RPMI8226 (cell line): Measurements from ENCODE around the gene CSTPP1.
"Not testable (repeated sequence)": the region's sequence is repeated elsewhere in the genome, so short reads cannot be mapped to it uniquely, and the experiment has no call there.

Source experiments
- DNase-seq: peaks from one replicate; pipeline ENCODE4 v3.0.0-alpha.2; 2015

CSTPP1 gene

GRCh38 chr11:46961041-46961440 lies 24.5 kb downstream of the CSTPP1 start:
- no peak for DNase-seq

- DNase-seq = not testable (repeated sequence)
These were observed 25.3 kb downstream of the CSTPP1 start for GRCh38 chr11:46961886-46962285.

GRCh38 chr11:46963844-46964243 lies 27.3 kb downstream of the CSTPP1 start:
- no peak for DNase-seq

GRCh38 chr11:46966773-46967172 lies 30.2 kb downstream of the CSTPP1 start:
- DNase-seq = no peak

DNA sequence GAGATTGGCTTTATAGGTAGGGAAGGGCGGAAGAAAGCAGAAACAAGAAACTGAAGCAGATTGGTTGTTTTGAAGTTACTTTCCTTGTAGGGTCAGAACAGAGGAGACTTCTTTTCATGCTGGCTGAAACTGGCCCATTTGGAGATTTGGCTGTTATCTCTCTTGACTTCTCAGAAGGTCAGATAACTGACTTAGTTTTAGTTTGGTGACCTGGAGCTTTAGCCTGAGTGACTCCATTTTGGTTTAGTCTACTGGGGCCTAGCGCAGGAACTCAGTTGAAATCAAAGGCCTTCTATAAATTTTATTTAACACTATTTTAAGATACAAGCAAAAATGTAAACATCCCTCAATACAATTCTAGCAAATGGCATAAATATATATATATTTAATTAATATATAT lies 31.4 kb downstream of the CSTPP1 start:
- no peak for DNase-seq

DNA sequence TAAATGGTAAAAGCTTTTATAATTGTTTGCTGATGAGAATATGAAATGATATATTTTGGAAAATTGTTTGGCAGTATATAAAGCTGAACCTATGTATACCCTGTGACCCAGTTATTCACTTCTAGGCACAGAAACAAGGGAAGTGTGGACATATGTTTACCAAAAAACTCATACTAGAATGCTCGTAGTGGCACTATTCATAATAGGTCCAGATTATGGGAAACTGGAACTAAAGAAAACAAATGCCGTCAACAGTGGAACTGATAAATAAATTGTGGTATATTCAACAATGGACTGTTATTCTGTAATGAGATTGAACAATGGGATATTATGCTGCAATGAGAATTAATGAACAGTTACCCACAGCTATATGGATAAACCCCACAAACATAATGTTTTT lies 32.8 kb downstream of the CSTPP1 start:
- no peak for DNase-seq

DNA sequence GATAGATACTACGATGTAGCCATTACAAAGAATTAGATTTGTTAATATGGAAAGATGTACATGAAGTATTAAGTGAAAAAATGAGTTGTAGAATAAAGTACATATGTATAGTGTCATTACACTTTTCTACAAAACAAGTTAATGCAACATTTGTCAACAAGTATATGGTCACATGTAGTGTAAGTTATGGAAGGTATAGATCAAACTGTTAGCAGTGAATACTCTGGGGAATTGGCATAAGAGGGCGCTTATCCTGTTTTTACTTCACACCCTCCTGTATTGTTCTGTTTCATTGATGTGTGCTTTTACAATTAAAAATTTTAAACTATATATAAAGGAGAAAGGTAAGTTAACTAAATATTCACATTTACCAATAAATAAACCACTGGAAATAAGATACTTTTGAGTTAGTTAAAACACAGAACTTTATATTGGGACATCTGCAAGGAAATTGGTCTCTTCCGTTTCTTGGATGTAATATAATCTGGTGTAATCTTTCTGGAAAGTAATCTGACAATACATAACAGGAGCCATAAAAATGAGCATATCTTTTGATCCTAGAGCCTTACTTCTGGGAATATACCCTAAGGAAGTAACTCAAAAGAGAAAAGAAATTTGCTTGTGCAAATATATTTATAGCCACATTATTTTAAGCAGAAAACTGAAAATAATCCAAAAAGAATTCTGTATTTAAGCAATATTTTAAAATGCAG lies 34.5 kb downstream of the CSTPP1 start:
- DNase-seq = no peak

GRCh38 chr11:46972343-46972742 lies 35.8 kb downstream of the CSTPP1 start:
- no peak for DNase-seq

DNA sequence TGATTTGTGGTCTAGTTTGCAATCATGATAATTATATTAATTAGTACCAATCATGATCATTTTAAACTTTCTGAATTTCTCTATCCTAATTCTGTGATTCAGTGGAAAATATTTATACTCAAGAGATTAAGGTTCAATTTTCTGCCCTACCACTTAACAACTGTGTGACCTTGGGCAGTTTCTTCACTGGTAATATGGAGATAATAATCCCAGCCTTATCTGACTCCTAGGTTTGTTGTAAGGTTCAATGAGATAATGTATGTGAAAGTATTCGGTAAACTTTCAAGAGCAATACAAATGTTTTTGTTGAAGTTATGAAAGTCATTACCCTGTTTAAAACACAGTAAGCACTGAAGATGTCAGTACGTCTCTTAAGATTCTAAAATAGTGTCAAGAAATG lies 36.3 kb downstream of the CSTPP1 start:
- DNase-seq = no peak

DNA sequence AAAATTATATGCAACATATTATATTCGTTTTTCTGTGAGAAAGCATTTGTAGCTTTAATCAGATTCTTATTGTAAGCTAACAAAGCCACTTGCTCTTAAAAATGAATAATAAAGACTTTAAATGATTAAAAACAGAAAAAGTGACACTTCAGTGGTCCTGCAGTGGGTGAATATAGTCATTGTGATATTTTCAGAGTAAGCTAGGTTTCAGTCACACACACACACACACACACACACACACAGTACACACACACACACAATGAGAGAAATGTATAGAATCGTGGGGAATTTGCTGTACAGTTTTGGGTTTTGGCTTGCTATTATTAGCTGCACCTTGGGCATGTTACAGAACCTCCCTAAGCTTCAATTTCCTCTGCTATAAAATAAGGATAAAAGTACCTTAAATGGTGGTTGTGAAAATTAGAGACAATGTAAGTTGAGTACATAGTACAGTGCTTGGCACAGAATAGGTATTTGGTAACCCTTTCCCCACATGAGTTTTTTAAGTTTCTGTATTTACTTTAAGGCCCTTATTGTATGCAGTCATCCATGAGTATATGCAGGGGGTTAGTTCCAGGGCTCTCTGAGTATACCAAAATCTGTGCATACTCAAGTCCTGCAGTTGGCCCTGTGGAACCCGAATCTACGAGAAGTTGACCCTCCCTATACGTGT lies 39.8 kb downstream of the CSTPP1 start:
- no peak for DNase-seq

DNA sequence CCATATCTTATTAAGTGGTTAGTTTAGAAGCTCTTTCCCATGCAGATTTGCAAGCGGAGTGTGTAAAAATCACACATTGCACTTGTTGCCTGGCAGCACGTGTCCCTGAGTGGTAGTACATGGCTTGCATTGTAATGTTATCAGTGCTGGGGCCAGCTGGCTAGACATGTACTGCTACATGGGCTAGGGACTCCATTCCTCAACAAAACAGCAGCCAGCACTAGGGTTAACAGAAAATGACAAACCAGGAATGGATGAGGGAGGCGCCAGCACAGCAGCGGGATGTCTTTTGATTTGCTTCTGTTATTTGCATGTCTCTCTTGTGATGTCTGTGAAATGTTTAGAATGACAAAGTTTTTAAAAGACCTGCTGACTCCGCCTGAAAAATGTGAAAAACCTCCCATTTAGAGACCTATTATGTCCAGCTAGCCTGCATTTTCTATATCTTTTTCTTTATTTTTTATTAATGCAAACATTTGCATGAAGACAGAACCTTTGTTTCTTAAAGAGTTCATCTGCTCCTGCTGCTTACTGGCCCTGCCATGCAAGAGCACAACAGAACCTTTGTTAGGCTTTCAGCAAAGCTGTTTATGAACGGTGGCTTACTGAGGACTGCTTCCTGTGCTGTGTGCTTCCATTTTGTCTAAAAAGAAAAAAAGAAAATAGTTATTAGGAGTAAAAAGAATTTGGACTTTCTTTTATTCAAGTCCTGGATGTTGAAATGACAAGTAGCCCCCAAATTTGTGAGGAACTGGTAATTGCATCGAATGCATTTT lies 40.7 kb downstream of the CSTPP1 start:
- DNase-seq = no peak

GRCh38 chr11:46978005-46978491 lies 41.5 kb downstream of the CSTPP1 start:
- no peak for DNase-seq

- DNase-seq = no peak
These were observed 42.8 kb downstream of the CSTPP1 start for GRCh38 chr11:46979358-46979757.

GRCh38 chr11:46981436-46981835 lies 44.9 kb downstream of the CSTPP1 start:
- no peak for DNase-seq

DNA sequence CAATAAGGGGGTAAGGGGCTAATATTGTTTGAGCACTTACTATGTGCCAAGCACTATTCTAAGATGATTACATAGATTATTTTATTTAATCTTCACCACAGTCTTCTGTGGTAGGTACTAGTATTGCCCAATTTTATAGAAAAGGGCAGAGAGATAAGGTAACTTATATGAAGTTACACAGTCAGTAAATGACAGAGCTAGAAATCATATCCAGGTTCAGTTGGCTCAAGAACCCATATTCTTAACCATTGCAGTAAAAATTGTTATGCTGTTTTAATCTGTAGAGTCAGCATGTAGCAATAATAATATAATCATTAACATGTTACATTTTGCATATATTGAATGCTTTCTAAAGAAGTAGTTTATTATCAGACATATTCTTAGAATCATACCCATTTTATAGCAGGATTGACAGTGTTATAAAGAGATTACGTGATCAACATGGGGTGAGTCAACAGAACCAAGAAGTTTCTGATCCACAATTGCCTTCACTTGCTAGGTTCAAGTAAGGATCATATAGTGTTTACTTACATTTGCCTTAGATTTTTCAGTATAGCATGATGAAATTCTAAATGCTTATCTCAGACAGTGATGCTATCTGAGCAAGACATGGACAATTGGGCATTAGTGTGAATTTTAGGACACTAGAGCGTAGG lies 46.4 kb downstream of the CSTPP1 start:
- no peak for DNase-seq

- no peak for DNase-seq
These were observed 47.0 kb downstream of the CSTPP1 start for GRCh38 chr11:46983598-46983997.

DNA sequence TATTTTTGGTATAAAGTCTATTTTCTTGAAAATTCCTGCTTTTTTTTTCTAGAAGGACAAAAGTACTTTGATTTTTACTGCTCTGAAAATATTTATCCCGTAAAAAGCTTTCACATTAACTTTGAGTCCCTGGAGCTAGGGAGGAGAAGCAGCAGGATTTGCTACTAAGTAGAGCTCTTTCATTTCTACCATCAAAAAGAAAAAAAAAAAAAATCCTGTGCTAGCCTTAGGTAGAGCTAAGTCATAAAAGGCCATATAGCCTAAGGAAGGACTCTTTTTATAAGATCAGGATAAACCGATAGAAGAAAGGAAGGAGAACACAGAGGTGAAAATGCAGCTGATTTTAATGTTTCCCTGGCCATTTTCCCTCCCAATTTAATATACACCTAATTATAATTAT lies 48.0 kb downstream of the CSTPP1 start:
- no peak for DNase-seq

- DNase-seq = no peak
These were observed 48.4 kb downstream of the CSTPP1 start for GRCh38 chr11:46984987-46985386.

GRCh38 chr11:46987183-46987582 lies 50.6 kb downstream of the CSTPP1 start:
- DNase-seq = no peak

GRCh38 chr11:46989810-46990487 lies 53.4 kb downstream of the CSTPP1 start:
- not testable (repeated sequence) for DNase-seq

DNA sequence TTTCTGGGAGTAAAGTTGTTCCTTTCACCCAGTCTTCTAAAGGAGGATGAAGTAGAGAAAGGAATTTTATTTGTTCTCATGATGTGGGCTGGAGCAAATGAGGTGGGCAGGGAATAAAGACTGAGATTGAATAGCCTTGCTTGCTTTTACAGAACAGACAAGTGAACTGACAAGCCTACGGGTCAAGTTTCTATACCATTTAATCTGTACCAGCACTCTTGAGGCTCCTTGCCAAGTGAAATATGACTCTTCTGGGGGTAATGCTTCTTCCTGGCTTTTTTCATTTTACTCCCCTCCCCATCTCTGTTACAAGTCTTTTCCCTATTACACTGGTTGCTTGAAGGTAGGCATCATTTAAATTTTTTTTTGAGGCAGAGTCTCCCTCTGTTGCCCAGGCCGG lies 54.8 kb downstream of the CSTPP1 start:
- no peak for DNase-seq

DNA sequence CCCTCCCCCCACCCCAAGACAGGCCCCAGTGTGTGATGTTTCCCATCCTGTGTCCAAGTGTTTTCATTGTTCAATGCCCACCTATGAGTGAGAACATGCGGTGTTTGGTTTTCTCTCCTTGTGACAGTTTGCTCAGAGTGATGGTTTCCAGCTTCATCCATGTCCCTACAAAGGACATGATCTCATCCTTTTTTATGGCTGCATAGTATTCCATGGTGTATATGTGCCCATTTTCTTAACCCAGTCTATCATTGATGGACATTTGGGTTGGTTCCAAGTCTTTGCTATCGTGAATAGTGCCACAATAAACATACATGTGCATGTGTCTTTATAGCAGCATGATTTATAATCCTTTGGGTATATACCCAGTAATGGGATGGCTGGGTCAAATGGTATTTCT lies 55.8 kb downstream of the CSTPP1 start:
- not testable (repeated sequence) for DNase-seq

GRCh38 chr11:46997796-46998195 lies 61.2 kb downstream of the CSTPP1 start:
- not testable (repeated sequence) for DNase-seq
